ENCODE results near the gene RGS9. TPM values are rescaled to one million over a fixed set of nuclear protein-coding genes. Genes with fewer than 3 reads are reported as not detected.

Gene RGS9
- total and polyA plus RNA-seq, 4 donors = 1.0 to 4.0 (median 2.1) TPM

DNA sequence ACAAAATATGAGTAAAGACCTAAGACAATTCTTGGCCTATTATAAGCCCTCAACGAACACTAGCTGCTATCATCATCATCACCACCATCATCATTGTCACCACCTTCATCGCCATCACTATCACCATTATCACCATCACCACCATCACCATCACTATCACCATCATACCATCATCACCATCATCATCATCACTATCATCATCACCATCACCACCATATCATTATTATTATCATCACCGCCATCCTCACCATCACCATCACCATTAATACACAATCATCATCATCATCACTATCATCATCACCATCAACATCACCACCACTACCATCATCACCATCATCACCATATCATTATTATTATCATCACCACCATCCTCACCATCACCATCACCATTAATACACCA is 82.5 kb downstream of the RGS9 start (continued):
- no peak for TF ChIP-seq RAD21 (IDR thresholded peaks at IDR 0.05)
- no peak for TF ChIP-seq TAF1 (conservative IDR thresholded peaks at IDR 0.05)
- TF ChIP-seq, protein P1, sequence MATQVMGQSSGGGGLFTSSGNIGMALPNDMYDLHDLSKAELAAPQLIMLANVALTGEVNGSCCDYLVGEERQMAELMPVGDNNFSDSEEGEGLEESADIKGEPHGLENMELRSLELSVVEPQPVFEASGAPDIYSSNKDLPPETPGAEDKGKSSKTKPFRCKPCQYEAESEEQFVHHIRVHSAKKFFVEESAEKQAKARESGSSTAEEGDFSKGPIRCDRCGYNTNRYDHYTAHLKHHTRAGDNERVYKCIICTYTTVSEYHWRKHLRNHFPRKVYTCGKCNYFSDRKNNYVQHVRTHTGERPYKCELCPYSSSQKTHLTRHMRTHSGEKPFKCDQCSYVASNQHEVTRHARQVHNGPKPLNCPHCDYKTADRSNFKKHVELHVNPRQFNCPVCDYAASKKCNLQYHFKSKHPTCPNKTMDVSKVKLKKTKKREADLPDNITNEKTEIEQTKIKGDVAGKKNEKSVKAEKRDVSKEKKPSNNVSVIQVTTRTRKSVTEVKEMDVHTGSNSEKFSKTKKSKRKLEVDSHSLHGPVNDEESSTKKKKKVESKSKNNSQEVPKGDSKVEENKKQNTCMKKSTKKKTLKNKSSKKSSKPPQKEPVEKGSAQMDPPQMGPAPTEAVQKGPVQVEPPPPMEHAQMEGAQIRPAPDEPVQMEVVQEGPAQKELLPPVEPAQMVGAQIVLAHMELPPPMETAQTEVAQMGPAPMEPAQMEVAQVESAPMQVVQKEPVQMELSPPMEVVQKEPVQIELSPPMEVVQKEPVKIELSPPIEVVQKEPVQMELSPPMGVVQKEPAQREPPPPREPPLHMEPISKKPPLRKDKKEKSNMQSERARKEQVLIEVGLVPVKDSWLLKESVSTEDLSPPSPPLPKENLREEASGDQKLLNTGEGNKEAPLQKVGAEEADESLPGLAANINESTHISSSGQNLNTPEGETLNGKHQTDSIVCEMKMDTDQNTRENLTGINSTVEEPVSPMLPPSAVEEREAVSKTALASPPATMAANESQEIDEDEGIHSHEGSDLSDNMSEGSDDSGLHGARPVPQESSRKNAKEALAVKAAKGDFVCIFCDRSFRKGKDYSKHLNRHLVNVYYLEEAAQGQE (IDR thresholded peaks at IDR 0.05) = no peak

DNA sequence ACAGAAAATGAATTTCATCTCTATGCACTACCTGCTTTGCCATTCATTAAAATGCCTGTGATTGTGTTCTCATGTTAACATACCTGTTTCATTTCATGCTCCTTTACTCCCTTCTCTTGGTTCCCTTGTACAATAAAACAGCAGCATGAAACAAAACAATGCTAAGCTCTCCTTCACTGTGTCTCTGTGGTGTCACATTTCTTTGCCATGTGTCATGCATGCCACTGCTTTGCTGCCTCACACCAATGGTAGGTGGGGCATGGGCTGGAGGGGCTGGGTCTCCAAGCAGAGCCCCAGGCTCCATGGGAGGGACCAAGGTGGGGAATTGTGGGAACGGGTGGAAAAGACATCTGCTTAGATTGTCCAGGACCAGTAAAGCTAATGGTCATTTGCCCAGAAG is 83.6 kb downstream of the RGS9 start:
- H3K4me3 ChIP-seq (ENCODE audit: low read depth in 1 of 3, low read length in 3 of 3) = no peak overlapping the region
- whole genome bisulfite sequencing = 85% methylated on average over 1 of the region's 1 CpG
- H3K36me3 ChIP-seq (ENCODE audit: control insufficient read depth in 4 of 4, insufficient read depth in 3 of 4, low read depth in 1 of 4, low read length in 3 of 4) = no peaks in the 10 kb centered on the region
- H3K9ac ChIP-seq (ENCODE audit: low read depth in 1 of 2, low read length in 2 of 2) = no peak overlapping the region
- TF ChIP-seq JUND (IDR thresholded peaks at IDR 0.05) (no peak), NR2F2 (IDR thresholded peaks at IDR 0.05) (no peak)
- H3K9me3 ChIP-seq (ENCODE audit: control insufficient read depth in 4 of 4, low read length in 3 of 4) = no peaks in the 10 kb centered on the region
- H3K27me3 ChIP-seq (ENCODE audit: control insufficient read depth in 4 of 4, insufficient read depth in 4 of 4, low read length in 3 of 4) = no peaks in the 10 kb centered on the region
- H3K4me1 ChIP-seq (ENCODE audit: control insufficient read depth in 4 of 4, insufficient read depth in 4 of 4, low read length in 3 of 4) = no peaks in the 10 kb centered on the region
- no peak overlapping the region for H3K27ac ChIP-seq (ENCODE audit: low read depth in 1 of 2, low read length in 2 of 2)
- DNase-seq (ENCODE audit: low spot score) = no peak

- no peak overlapping the region for H3K9ac ChIP-seq (ENCODE audit: low read depth in 1 of 2, low read length in 2 of 2)
- H3K36me3 ChIP-seq (ENCODE audit: control insufficient read depth in 4 of 4, insufficient read depth in 3 of 4, low read depth in 1 of 4, low read length in 3 of 4) = no peaks in the 10 kb centered on the region
- H3K4me1 ChIP-seq (ENCODE audit: control insufficient read depth in 4 of 4, insufficient read depth in 4 of 4, low read length in 3 of 4) = no peaks in the 10 kb centered on the region
- no peaks in the 10 kb centered on the region for H3K27me3 ChIP-seq (ENCODE audit: control insufficient read depth in 4 of 4, insufficient read depth in 4 of 4, low read length in 3 of 4)
- TF ChIP-seq, protein P1 (IDR thresholded peaks at IDR 0.05) = no peak
- TF ChIP-seq YY1 (IDR thresholded peaks at IDR 0.05) = no peak
- no peak for TF ChIP-seq ATF3 (IDR thresholded peaks at IDR 0.05)
- no peak for TF ChIP-seq EGR1 (IDR thresholded peaks at IDR 0.05; ENCODE audit: low read depth in 2 of 2)
- TF ChIP-seq, protein P2, sequence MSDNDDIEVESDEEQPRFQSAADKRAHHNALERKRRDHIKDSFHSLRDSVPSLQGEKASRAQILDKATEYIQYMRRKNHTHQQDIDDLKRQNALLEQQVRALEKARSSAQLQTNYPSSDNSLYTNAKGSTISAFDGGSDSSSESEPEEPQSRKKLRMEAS (IDR thresholded peaks at IDR 0.05) = no peak
- TF ChIP-seq, protein P3, sequence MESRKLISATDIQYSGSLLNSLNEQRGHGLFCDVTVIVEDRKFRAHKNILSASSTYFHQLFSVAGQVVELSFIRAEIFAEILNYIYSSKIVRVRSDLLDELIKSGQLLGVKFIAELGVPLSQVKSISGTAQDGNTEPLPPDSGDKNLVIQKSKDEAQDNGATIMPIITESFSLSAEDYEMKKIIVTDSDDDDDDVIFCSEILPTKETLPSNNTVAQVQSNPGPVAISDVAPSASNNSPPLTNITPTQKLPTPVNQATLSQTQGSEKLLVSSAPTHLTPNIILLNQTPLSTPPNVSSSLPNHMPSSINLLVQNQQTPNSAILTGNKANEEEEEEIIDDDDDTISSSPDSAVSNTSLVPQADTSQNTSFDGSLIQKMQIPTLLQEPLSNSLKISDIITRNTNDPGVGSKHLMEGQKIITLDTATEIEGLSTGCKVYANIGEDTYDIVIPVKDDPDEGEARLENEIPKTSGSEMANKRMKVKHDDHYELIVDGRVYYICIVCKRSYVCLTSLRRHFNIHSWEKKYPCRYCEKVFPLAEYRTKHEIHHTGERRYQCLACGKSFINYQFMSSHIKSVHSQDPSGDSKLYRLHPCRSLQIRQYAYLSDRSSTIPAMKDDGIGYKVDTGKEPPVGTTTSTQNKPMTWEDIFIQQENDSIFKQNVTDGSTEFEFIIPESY (IDR thresholded peaks at IDR 0.05) = no peak
- TF ChIP-seq NR2F2 (IDR thresholded peaks at IDR 0.05) = no peak
- TF ChIP-seq RAD21 (IDR thresholded peaks at IDR 0.05) = no peak
- TF ChIP-seq FOXA1 (IDR thresholded peaks at IDR 0.05) = no peak
- no peak for TF ChIP-seq FOXA2 (IDR thresholded peaks at IDR 0.05)
- TF ChIP-seq SP1 (IDR thresholded peaks at IDR 0.05) = no peak
- no peak for DNase-seq (ENCODE audit: low spot score)
- no peak overlapping the region for H3K4me3 ChIP-seq (ENCODE audit: low read depth in 1 of 3, low read length in 3 of 3)
- no peaks in the 10 kb centered on the region for H3K9me3 ChIP-seq (ENCODE audit: control insufficient read depth in 4 of 4, low read length in 3 of 4)
- H3K27ac ChIP-seq (ENCODE audit: low read depth in 1 of 2, low read length in 2 of 2) = no peak overlapping the region
- WGBS = 90% methylated on average over 3 of the region's 3 CpGs
These were observed 85.1 kb downstream of the RGS9 start for GRCh38 chr17:65222214-65222738.

Measured in liver (tissue), 9 donors.